Spinal cord (tissue), 10 donors: ENCODE results near the gene DOCK8. TPM values are rescaled to one million over a fixed set of nuclear protein-coding genes. Genes with fewer than 3 reads are reported as not detected.

Experiments used
- DNase-seq, 6 donors: peaks; one replicate each; pipeline versions ENCODE4 v3.0.0 to v3.0.0-alpha.2; 2013 to 2015; ENCODE audit warnings: low spot score in 6 of 6, low read depth in 4 of 6
- H3K27ac ChIP-seq: one replicate; pipeline ENCODE4 v1.5.1; 2013; ENCODE audit warnings: low read depth, low read length, control low read depth
- H3K27me3 ChIP-seq: one replicate; pipeline ENCODE4 v1.6.1; 2013; ENCODE audit warnings: low read length; ENCODE audit not compliant: control insufficient read depth, insufficient read depth
- H3K36me3 ChIP-seq: one replicate; pipeline ENCODE4 v1.6.1; 2013; ENCODE audit warnings: low read length; ENCODE audit not compliant: control insufficient read depth, insufficient read depth
- H3K4me1 ChIP-seq: one replicate; pipeline ENCODE4 v1.6.1; 2013; ENCODE audit warnings: low read length; ENCODE audit not compliant: control insufficient read depth, insufficient read depth
- H3K4me3 ChIP-seq: one replicate; pipeline ENCODE4 v1.5.1; 2013; ENCODE audit warnings: low read depth, low read length, control low read depth
- H3K9me3 ChIP-seq: one replicate; pipeline ENCODE4 v1.6.1; 2013; ENCODE audit warnings: low read length; ENCODE audit not compliant: control insufficient read depth, insufficient read depth
- WGBS: methylation state at CpG from one replicate; pipeline ENCODE4 v1.1.5; 2013; ENCODE audit warnings: missing lambda C conversion rate; ENCODE audit not compliant: insufficient coverage; 5-methylcytosine and 5-hydroxymethylcytosine counted together
- polyA plus RNA-seq, 2 donors: library from polyadenylated mRNA; unstranded; fragments of 120-200 nt; gene quantifications; one replicate each; pipeline ENCODE4 v1.2.1, GENCODE V29; 2013; ENCODE audit not compliant: insufficient read length in 2 of 2
- total RNA-seq, 2 donors: library from RNA; depleted of rRNA in 1 of 2; stranded (reverse); fragments of 120-200 nt in 1 of 2; fragments of >200 nt in 1 of 2; gene quantifications; one replicate each; pipeline versions ENCODE4 v1.2.3 to v1.2.4, GENCODE V29; 2013 to 2014
- donor health status: healthy.

Gene DOCK8
- total and polyA plus RNA-seq, 4 donors: 7.2 to 14.2 (median 11.4) TPM

- Histone ChIP-seq H3K36me3 (peaks cover 2% of the 10 kb centered on the region), H3K4me1 (peaks cover 7% of the 10 kb centered on the region), H3K27ac (no peak overlapping the region), H3K27me3 (no peaks in the 10 kb centered on the region), H3K4me3 (no peak overlapping the region), H3K9me3 (no peaks in the 10 kb centered on the region)
- 100% methylated on average over 1 of the region's 3 CpGs for WGBS
- DNase-seq: no peak
These were observed 298.0 kb downstream of the DOCK8 start for GRCh38 chr9:512555-513272.

Other genes with a start within 250 kb of the DOCK8 start
- gene WASHC1, start 185.4 kb upstream of the DOCK8 start, total RNA-seq: 10 to 100 TPM in 1 of 2 donors, 1 to 10 TPM in 1; 7.0 to 22.5 TPM
- 10 to 100 TPM; 15.7 to 24.3 TPM for gene WASHC1, start 185.4 kb upstream of the DOCK8 start, polyA plus RNA-seq
- gene FOXD4, start 96.4 kb upstream of the DOCK8 start, total RNA-seq: under 1 TPM; 0.66 to 0.99 TPM
- gene FOXD4, start 96.4 kb upstream of the DOCK8 start, polyA plus RNA-seq: 1 to 10 TPM; 1.4 to 1.9 TPM
- gene ZNG1A, start 35.8 kb upstream of the DOCK8 start, total RNA-seq: 10 to 100 TPM; 37.5 to 51.4 TPM
- gene ZNG1A, start 35.8 kb upstream of the DOCK8 start, polyA plus RNA-seq: 10 to 100 TPM; 38.9 to 45.1 TPM